Smooth muscle cell (in vitro differentiated cells): ENCODE data around the gene CMIP. TPM values are rescaled to one million over a fixed set of nuclear protein-coding genes. Genes with fewer than 3 reads are reported as not detected.

Experiments used
- DNase-seq: peaks from one replicate; lab custom pipeline; 2025; ENCODE audit not compliant: unreplicated experiment; lab: John Stamatoyannopoulos, UW
- H2AFZ ChIP-seq: fragments of 200-600 bp; sonication (generic); 2 replicates; pipeline ENCODE4 v1.6.0; 2016; ENCODE audit warnings: antibody characterized with exemption, low read depth, mild to moderate bottlenecking
- H3F3A ChIP-seq: fragments of 200-600 bp; sonication (generic); 2 replicates; pipeline ENCODE4 v1.6.0; 2017; ENCODE audit warnings: antibody characterized with exemption, low read depth
- H3K27ac ChIP-seq: fragments of 200-600 bp; sonication (generic); 2 replicates; pipeline ENCODE4 v1.5.1; 2016; ENCODE audit warnings: low read depth, mild to moderate bottlenecking
- H3K27me3 ChIP-seq: fragments of 200-600 bp; sonication (generic); 2 replicates; pipeline ENCODE4 v1.6.1; 2016; ENCODE audit warnings: low read depth, mild to moderate bottlenecking
- H3K36me3 ChIP-seq: fragments of 200-600 bp; sonication (generic); 2 replicates; pipeline ENCODE4 v1.5.1; 2016; ENCODE audit warnings: low read depth
- H3K4me1 ChIP-seq: fragments of 200-600 bp; sonication (generic); 2 replicates; pipeline ENCODE4 v1.5.1; 2016; ENCODE audit warnings: low read depth
- H3K4me2 ChIP-seq: fragments of 200-600 bp; sonication (generic); 2 replicates; pipeline ENCODE4 v1.6.0; 2016; ENCODE audit warnings: mild to moderate bottlenecking
- H3K4me3 ChIP-seq: fragments of 200-600 bp; sonication (generic); 2 replicates; pipeline ENCODE4 v1.5.1; 2016; ENCODE audit warnings: mild to moderate bottlenecking
- H3K79me2 ChIP-seq: fragments of 200-600 bp; sonication (generic); 2 replicates; pipeline ENCODE4 v1.6.0; 2016; ENCODE audit warnings: low read depth, mild to moderate bottlenecking
- H3K9ac ChIP-seq: fragments of 200-600 bp; sonication (generic); 2 replicates; pipeline ENCODE4 v1.6.0; 2016; ENCODE audit warnings: low read depth
- H3K9me3 ChIP-seq: fragments of 200-600 bp; sonication (generic); replicated peaks from 2 replicates; pipeline ENCODE4 v1.5.1; 2016; ENCODE audit warnings: low read depth
- H4K20me1 ChIP-seq: fragments of 200-600 bp; sonication (generic); 2 replicates; pipeline ENCODE4 v1.6.0; 2016; ENCODE audit warnings: low read depth
- WGBS: methylation state at CpG from one replicate; pipeline ENCODE4 v1.1.7; 2016; ENCODE audit warnings: low lambda C conversion rate; 5-methylcytosine and 5-hydroxymethylcytosine counted together
- polyA plus RNA-seq: library from polyadenylated mRNA; unstranded; fragments of >200 nt; fragmentation: Nextera tagmentation; extraction: Ambion mirVana; gene quantifications from 2 replicates; pipeline ENCODE4 v1.2.1, GENCODE V29; 2016
- total RNA-seq: library from RNA; depleted of rRNA; stranded (reverse); fragments of >200 nt; gene quantifications from 2 replicates; pipeline ENCODE4 v1.2.3, GENCODE V29; 2014
- TF ChIP-seq, protein P1 (sequence below): fragments of 200-600 bp; sonication (generic); IDR thresholded peaks from 2 replicates; pipeline ENCODE4 v1.5.1; 2017; ENCODE audit warnings: borderline replicate concordance, mild to moderate bottlenecking, antibody characterized with exemption; ENCODE audit not compliant: insufficient read depth, poor library complexity, severe bottlenecking

CMIP gene
- total and polyA plus RNA-seq, 2 experiments from 2014 or later, result 2.5 to 44.5 TPM

DNA sequence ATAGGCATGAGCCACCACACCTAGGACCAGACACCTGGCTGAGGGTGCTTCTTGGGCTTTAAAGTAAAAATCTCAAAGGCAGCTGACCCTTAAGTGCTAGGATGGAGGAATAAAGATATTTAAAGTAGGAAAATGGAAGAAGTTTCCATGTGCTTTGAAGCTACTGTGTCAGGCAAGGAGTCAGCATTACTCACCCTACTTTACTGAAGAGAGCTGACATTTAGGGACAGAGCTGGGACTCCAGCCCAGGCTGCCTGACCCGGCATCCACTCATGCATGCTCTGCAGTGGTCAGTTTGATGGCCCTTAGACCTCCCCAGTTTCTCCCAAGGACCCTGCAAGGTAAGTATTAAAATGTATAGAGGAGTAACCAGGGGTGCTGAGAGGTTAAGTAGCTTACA, 209.7 kb downstream of the CMIP start:
- no peak for DNase-seq
- TF ChIP-seq, protein P1, sequence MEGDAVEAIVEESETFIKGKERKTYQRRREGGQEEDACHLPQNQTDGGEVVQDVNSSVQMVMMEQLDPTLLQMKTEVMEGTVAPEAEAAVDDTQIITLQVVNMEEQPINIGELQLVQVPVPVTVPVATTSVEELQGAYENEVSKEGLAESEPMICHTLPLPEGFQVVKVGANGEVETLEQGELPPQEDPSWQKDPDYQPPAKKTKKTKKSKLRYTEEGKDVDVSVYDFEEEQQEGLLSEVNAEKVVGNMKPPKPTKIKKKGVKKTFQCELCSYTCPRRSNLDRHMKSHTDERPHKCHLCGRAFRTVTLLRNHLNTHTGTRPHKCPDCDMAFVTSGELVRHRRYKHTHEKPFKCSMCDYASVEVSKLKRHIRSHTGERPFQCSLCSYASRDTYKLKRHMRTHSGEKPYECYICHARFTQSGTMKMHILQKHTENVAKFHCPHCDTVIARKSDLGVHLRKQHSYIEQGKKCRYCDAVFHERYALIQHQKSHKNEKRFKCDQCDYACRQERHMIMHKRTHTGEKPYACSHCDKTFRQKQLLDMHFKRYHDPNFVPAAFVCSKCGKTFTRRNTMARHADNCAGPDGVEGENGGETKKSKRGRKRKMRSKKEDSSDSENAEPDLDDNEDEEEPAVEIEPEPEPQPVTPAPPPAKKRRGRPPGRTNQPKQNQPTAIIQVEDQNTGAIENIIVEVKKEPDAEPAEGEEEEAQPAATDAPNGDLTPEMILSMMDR, result no peak
- H3K9me3 ChIP-seq, result no peaks in the 10 kb centered on the region

DNA sequence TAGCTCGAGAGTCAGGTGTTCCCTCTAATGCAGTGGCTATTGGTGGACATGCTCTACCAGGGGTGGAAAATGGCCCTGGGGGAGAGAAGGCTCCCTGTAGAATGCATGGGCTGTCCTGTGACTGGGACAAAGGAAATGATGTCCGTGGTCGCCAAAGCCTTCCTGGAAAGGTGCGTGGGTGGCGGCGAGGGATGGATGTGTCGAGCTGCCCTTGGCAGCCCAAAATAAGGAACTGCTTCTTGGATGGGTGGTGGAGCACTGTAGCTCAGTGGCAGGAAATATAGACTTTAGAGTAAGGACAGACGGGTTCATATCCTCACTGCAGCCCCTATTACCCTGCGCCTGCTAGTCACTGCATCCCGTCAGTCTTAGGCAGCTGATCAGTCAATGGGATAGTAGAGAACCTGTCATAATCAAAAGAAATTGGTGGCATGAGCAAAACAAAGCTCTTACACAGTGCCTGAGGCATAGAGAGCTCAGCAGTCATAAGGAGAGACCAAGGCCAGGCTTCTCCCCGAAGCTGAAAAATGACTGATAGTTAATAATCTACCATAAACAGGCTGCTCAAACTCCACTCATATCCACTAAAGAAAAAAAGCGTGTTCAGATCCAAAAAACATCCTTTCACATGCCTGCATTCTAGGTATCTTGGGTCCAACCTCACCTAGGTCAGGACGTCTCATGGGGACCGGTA, 211.0 kb downstream of the CMIP start:
- H3K4me1 ChIP-seq, result peaks cover 19% of the 10 kb centered on the region
- H3K4me2 ChIP-seq, result no peak overlapping the region
- H3K36me3 ChIP-seq, result peaks cover 2% of the 10 kb centered on the region
- H2AFZ ChIP-seq, result no peak overlapping the region
- TF ChIP-seq, protein P1, result no peak
- no peaks in the 10 kb centered on the region for H3F3A ChIP-seq
- H3K27me3 ChIP-seq, result no peaks in the 10 kb centered on the region
- no peaks in the 10 kb centered on the region for H3K9me3 ChIP-seq
- peaks cover 24% of the 10 kb centered on the region for H4K20me1 ChIP-seq
- H3K9ac ChIP-seq, result no peak overlapping the region
- H3K79me2 ChIP-seq, result peaks cover 19% of the 10 kb centered on the region
- WGBS, result 90% methylated on average over 14 of the region's 14 CpGs
- H3K4me3 ChIP-seq, result no peak overlapping the region
- H3K27ac ChIP-seq, result no peak overlapping the region
- no peak for DNase-seq

More for the DNA sequence above, 209.7 kb downstream of the CMIP start:
- no peaks in the 10 kb centered on the region for H3K27me3 ChIP-seq
- H3K4me1 ChIP-seq, result peaks cover 27% of the 10 kb centered on the region
- peaks cover 24% of the 10 kb centered on the region for H3K79me2 ChIP-seq
- H3K4me3 ChIP-seq, result no peak overlapping the region
- peaks cover 3% of the 10 kb centered on the region for H3F3A ChIP-seq
- H2AFZ ChIP-seq, result no peak overlapping the region
- H3K27ac ChIP-seq, result no peak overlapping the region
- H4K20me1 ChIP-seq, result peaks cover 24% of the 10 kb centered on the region
- H3K36me3 ChIP-seq, result no peaks in the 10 kb centered on the region
- WGBS, result 67% methylated on average over 1 of the region's 1 CpG
- H3K4me2 ChIP-seq, result no peak overlapping the region
- no peak overlapping the region for H3K9ac ChIP-seq

DNA sequence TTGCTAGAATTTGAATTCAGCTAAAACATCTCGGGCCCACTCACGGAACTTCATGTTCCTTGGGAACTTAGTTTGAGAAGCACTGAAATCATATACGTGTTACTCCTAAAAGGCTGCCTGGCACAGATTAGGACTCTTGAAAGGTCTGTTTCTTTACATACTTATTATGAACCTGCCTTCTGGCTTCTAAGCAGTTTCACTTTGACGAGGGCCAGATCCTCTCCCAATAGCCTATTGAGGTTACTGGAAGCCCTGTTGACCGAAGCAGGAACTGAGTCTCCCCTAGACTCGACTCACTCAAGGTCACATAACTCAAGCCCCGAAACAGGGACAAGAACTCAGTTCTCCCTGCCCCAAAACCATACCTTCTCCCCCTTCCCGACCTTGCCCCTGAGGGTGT, 212.6 kb downstream of the CMIP start:
- WGBS, result 80% methylated on average over 8 of the region's 8 CpGs
- H2AFZ ChIP-seq, result no peak overlapping the region
- no peaks in the 10 kb centered on the region for H3F3A ChIP-seq
- no peaks in the 10 kb centered on the region for H3K9me3 ChIP-seq
- peaks cover 4% of the 10 kb centered on the region for H3K36me3 ChIP-seq
- H3K4me3 ChIP-seq, result no peak overlapping the region
- H3K79me2 ChIP-seq, result peaks cover 15% of the 10 kb centered on the region
- no peak overlapping the region for H3K27ac ChIP-seq
- no peak overlapping the region for H3K9ac ChIP-seq
- H3K4me1 ChIP-seq, result peaks cover 5% of the 10 kb centered on the region
- H3K4me2 ChIP-seq, result no peak overlapping the region
- H4K20me1 ChIP-seq, result peaks cover 24% of the 10 kb centered on the region
- no peak for DNase-seq
- TF ChIP-seq, protein P1, result no peak
- H3K27me3 ChIP-seq, result no peaks in the 10 kb centered on the region

DNA sequence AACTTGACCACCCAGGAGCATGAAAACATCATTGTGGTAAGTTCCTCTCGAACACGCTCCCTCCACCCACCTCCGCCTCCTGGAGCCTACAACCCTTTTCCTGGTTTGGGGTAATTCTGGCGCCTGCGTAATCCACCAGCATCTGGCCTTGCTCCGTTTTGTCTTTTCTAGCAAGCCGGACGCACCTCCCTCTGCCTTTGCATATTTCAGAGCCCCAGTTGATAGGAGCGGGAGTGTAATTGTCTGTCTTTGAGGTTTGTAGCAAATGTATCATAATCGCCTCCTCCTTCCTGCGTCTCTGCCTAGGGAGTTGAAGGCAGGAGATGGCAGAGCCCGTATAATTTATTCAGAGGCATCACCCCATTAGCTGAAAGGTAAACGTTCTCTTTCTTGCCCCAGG, 213.2 kb downstream of the CMIP start:
- no peaks in the 10 kb centered on the region for H3K9me3 ChIP-seq
- H3K4me2 ChIP-seq, result no peak overlapping the region
- H3K79me2 ChIP-seq, result peaks cover 15% of the 10 kb centered on the region
- no peak overlapping the region for H2AFZ ChIP-seq
- WGBS, result 92% methylated on average over 13 of the region's 13 CpGs
- H3K4me1 ChIP-seq, result no peaks in the 10 kb centered on the region
- H3K9ac ChIP-seq, result no peak overlapping the region
- H3K4me3 ChIP-seq, result no peak overlapping the region
- H3K27me3 ChIP-seq, result no peaks in the 10 kb centered on the region
- no peak overlapping the region for H3K27ac ChIP-seq
- TF ChIP-seq, protein P1, result no peak
- DNase-seq, result no peak
- no peaks in the 10 kb centered on the region for H3F3A ChIP-seq
- peaks cover 24% of the 10 kb centered on the region for H4K20me1 ChIP-seq
- peaks cover 4% of the 10 kb centered on the region for H3K36me3 ChIP-seq
